OCI-LY3 (cell line): Measurements from ENCODE around the gene CEP68.

Experiments
- EZH2phosphoT487 ChIP-seq: fragments of 200-600 bp; shearing (Covaris generic); IDR thresholded peaks from 2 replicates; pipeline ENCODE4 v1.6.1; 2018; ENCODE audit warnings: antibody characterized with exemption, mixed run types, low read depth
- TF ChIP-seq, protein P1 (sequence below): fragments of 200-600, 300-600 bp; sonication (generic); IDR thresholded peaks from 2 replicates; pipeline ENCODE4 v1.5.1; 2014; ENCODE audit warnings: antibody characterized with exemption, low read length, low read depth

DNA sequence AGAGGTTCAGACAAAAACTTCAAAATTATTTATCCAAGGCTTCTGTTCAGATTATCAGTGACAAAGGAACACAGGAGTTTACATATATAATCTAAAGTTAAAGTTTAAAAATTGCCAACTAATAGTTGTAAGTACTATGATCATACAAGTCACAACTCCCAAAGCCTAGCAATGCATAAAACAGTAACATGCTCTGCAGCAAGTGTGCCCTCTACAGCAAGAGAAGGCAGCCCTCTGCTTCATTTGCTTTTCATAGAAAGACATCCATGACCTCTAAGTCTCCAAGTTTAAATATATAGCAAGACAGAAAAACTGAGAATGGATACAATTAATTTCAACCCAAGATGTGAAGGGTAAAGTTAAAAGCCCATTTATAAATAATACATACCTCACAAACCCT, 60.4 kb downstream of the CEP68 start:
- TF ChIP-seq, protein P1, sequence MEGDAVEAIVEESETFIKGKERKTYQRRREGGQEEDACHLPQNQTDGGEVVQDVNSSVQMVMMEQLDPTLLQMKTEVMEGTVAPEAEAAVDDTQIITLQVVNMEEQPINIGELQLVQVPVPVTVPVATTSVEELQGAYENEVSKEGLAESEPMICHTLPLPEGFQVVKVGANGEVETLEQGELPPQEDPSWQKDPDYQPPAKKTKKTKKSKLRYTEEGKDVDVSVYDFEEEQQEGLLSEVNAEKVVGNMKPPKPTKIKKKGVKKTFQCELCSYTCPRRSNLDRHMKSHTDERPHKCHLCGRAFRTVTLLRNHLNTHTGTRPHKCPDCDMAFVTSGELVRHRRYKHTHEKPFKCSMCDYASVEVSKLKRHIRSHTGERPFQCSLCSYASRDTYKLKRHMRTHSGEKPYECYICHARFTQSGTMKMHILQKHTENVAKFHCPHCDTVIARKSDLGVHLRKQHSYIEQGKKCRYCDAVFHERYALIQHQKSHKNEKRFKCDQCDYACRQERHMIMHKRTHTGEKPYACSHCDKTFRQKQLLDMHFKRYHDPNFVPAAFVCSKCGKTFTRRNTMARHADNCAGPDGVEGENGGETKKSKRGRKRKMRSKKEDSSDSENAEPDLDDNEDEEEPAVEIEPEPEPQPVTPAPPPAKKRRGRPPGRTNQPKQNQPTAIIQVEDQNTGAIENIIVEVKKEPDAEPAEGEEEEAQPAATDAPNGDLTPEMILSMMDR: no peak; the same call in 1 of the 2 replicates
- no peak for TF ChIP-seq EZH2phosphoT487
